ENCODE measurements around the gene BMPR1B.

- no peak for TF ChIP-seq CTCF (IDR thresholded peaks at IDR 0.05)
- no peak for TF ChIP-seq ZFX (IDR thresholded peaks at IDR 0.05; ENCODE audit: borderline replicate concordance)
Measured at GRCh38 chr4:94802091-94802490, 44.3 kb downstream of the BMPR1B start.
